Subcutaneous abdominal adipose tissue (tissue), 5 donors: ENCODE measurements around the gene MYO9A.
A peak's percentile ranks its signal among the peaks of the same experiment; 100 is the strongest.
"Not testable (repeated sequence)": the region's sequence is repeated elsewhere in the genome, so short reads cannot be mapped to it uniquely, and the experiment has no call there.

Experiments used
- H3K27ac ChIP-seq: one replicate; pipeline ENCODE4 v1.7.0; 2013; ENCODE audit warnings: low read depth, mild to moderate bottlenecking, inconsistent platforms, low read length, moderate library complexity
- H3K27me3 ChIP-seq, 5 donors: one replicate each; pipeline ENCODE4 v1.7.0; 2013; ENCODE audit warnings: low read length in 5 of 5, inconsistent platforms in 1 of 5; ENCODE audit not compliant: control insufficient read depth in 5 of 5, insufficient read depth in 4 of 5
- H3K36me3 ChIP-seq, 5 donors: one replicate each; pipeline ENCODE4 v1.7.0; 2013; ENCODE audit warnings: low read length in 5 of 5; ENCODE audit not compliant: control insufficient read depth in 5 of 5, insufficient read depth in 5 of 5
- H3K4me1 ChIP-seq, 5 donors: one replicate each; pipeline ENCODE4 v1.7.0; 2013; ENCODE audit warnings: low read length in 5 of 5, mild to moderate bottlenecking in 3 of 5, moderate library complexity in 1 of 5; ENCODE audit not compliant: control insufficient read depth in 5 of 5, insufficient read depth in 5 of 5
- H3K4me3 ChIP-seq, 5 donors: one replicate each; pipeline ENCODE4 v1.7.0; 2013; ENCODE audit warnings: low read length in 5 of 5, low read depth in 1 of 5
- H3K9ac ChIP-seq, 5 donors: one replicate each; pipeline ENCODE4 v1.7.0; 2013; ENCODE audit warnings: low read length in 5 of 5, mild to moderate bottlenecking in 4 of 5, moderate library complexity in 3 of 5
- H3K9me3 ChIP-seq, 5 donors: one replicate each; pipeline ENCODE4 v1.7.0; 2013; ENCODE audit warnings: low read length in 5 of 5; ENCODE audit not compliant: control insufficient read depth in 5 of 5
- donor health status: healthy.
- donor health status: healthy.
- donor health status: healthy.
- donor health status: healthy.
- donor health status: healthy.

MYO9A gene

DNA sequence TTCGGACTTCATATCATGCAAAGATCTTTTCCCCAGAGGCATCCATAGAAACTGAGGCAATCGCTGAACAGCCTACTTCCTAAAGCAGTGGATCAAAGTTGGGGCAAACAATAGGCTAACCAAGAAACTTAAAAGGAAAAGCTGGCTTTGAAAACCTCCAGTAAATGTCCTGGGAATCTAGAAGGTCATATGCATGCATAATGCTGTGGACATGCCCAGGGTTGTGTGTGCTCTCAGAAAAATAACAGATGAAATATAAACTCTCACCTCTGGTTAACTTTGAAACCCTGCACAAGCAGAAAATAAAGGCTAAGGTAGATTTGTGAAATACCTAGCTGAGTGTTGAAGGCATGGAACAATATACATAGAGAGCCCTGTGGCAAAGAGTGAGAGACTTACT lies 96.3 kb downstream of the MYO9A start:
- Histone ChIP-seq H3K9me3 (no peaks in the 10 kb centered on the region), H3K4me1 (peaks cover 0 to 4% (median 0%) of the 10 kb centered on the region in 5 donors), H3K27ac (no peak overlapping the region), H3K9ac (peak overlapping the region in 1 of 5 donors; percentile 14), H3K4me3 (no peak overlapping the region), H3K36me3 (peaks cover 0 to 16% (median 5%) of the 10 kb centered on the region in 5 donors), H3K27me3 (no peaks in the 10 kb centered on the region)

DNA sequence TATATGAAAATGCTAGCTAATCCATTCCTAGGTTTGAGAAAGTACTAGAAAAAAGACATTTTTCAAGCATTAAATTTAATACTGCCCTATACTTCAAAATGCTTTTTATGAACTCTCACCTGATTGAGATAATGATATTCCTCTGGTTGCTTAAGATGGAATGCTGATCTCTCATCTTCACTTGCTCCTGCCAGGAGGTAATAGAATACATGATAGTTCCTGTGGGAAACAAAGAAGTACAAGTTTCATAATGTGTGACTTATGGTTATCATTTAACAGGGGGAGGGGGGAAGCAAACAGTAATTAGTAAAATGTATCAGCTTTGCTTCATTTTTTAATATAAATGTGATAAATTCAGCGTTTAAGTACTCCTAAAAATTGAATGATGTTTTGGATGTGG lies 97.2 kb downstream of the MYO9A start:
- no peaks in the 10 kb centered on the region for H3K27me3 ChIP-seq
- peaks cover 0 to 4% (median 0%) of the 10 kb centered on the region in 5 donors for H3K4me1 ChIP-seq
- H3K9me3 ChIP-seq, result no peaks in the 10 kb centered on the region
- H3K27ac ChIP-seq, result no peak overlapping the region
- no peak overlapping the region for H3K4me3 ChIP-seq
- peaks cover 0 to 18% (median 5%) of the 10 kb centered on the region in 5 donors for H3K36me3 ChIP-seq
- no peak overlapping the region for H3K9ac ChIP-seq

DNA sequence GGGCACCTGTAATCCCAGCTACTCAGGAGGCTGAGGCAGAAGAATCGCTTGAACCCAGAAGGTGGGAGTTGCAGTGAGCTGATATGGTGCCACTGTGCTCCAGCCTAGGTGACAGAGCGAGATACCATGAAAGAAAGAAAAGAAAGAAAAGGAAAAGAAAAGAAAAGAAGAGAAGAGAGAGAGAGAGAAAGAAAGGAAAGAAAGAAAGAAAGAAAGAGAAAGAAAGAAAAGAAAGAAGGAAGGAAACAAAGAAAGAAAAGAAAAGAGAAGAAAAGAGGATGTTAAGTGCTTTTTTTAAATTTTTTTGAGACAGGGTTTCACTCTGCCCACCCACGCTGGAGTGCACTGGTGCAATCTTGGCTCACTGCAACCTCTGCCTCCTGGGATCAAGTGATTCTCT lies 103.4 kb downstream of the MYO9A start:
- H3K4me3 ChIP-seq, H3K9ac ChIP-seq, H3K9me3 ChIP-seq, H3K27ac ChIP-seq, H3K27me3 ChIP-seq, H3K4me1 ChIP-seq: not testable (repeated sequence)
- H3K36me3 ChIP-seq, result peaks cover 3 to 16% (median 5%) of the 10 kb centered on the region in 5 donors

DNA sequence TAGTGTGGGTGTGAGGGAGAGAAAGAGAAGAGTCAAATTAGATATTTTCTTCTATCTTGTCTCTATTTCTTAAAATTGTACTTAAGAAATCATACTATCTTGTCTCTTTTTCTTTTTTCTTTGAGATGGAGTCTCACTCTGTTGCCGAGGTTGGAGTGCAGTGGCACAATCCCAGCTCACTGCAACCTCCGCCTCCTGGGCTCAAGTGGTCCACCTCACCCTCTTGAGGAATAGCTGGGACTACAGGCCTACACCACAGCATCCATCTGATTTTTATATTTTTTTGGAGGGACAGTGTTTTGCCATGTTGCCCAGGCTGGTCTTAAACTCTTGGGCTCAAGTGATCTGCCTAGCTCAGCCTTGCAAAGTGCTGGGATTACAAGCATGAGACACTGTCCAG lies 104.2 kb downstream of the MYO9A start:
- no peaks in the 10 kb centered on the region for H3K9me3 ChIP-seq
- no peaks in the 10 kb centered on the region for H3K27me3 ChIP-seq
- no peak overlapping the region for H3K4me3 ChIP-seq
- no peak overlapping the region for H3K27ac ChIP-seq
- no peak overlapping the region for H3K9ac ChIP-seq
- H3K36me3 ChIP-seq, result peaks cover 3 to 14% (median 8%) of the 10 kb centered on the region in 5 donors
- H3K4me1 ChIP-seq, result no peaks in the 10 kb centered on the region

DNA sequence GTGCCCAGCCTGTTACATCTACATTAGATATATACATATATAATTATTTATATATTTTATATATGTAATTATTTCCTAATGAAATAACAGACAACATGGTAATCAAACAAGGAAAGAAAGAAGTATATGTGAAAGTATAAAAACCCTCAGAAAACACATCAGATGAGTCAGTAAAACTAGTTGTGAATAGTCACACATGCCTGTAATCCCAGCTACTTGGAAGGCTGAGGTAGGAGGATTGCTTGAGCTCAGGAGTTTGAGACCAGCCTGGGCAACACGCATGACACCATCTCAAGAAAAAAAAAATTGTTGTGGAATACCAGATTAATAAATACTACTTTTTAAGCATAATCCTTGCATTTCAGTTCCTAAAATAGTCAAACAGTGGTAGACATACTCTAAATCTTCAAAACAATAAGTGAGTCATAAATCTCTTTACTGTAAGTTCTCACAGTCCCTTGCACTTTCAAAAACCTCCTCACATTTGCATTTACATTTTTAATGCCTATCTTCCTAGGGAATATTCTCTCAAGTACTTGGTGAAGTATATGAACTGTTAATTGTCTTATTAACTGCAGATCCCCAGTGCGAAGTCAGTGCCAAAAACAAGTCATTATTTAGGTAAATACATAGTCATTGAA lies 106.5 kb downstream of the MYO9A start:
- H3K27ac ChIP-seq, result no peak overlapping the region
- no peak overlapping the region for H3K4me3 ChIP-seq
- H3K27me3 ChIP-seq, result no peaks in the 10 kb centered on the region
- no peaks in the 10 kb centered on the region for H3K9me3 ChIP-seq
- no peaks in the 10 kb centered on the region for H3K4me1 ChIP-seq
- peaks cover 11 to 21% (median 18%) of the 10 kb centered on the region in 5 donors for H3K36me3 ChIP-seq
- H3K9ac ChIP-seq, result no peak overlapping the region

DNA sequence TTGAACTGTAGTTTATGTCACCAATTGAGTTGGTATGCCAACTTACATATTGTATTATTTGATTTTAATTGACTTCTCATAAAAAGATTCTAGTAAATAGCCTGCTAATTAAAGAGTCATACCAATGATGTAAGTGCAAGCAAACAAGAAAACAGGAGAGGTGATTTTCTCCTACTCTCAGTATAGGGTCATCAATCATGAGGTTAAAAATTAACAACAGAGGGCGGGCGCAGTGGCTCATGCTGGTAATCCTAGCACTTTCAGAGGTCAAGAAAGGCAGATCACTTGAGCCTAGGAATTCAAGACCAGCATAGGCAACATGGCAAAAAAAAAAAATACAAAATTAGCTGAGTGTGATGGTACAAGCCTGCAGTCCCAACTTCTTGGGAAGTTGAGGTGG lies 108.7 kb downstream of the MYO9A start:
- H3K9ac ChIP-seq, result no peak overlapping the region
- H3K4me3 ChIP-seq, result no peak overlapping the region
- no peaks in the 10 kb centered on the region for H3K4me1 ChIP-seq
- peaks cover 17 to 23% (median 22%) of the 10 kb centered on the region in 5 donors for H3K36me3 ChIP-seq
- H3K27ac ChIP-seq, result no peak overlapping the region
- H3K9me3 ChIP-seq, result no peaks in the 10 kb centered on the region
- no peaks in the 10 kb centered on the region for H3K27me3 ChIP-seq

DNA sequence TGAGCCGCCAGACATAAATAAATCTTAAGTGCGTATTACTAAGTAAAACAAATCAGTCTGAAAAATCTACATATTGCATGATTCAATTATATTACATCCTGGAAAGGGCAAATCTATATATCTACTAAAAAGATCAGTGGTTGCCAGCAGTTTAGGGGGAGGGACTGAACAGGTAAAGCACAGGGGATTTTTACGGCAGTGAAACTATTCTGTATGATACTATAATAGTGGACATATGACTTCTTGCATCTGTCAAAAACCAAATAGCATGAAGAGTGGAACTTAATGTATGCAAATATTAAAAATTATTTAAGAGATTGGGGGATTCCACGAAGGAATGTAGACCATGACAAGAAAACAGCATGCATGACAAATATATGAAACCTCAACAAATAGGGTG lies 111.6 kb downstream of the MYO9A start:
- H3K36me3 ChIP-seq, result peaks cover 19 to 23% (median 23%) of the 10 kb centered on the region in 5 donors
- H3K9me3 ChIP-seq, result no peaks in the 10 kb centered on the region
- H3K27me3 ChIP-seq, result no peaks in the 10 kb centered on the region
- no peak overlapping the region for H3K27ac ChIP-seq
- H3K4me1 ChIP-seq, result no peaks in the 10 kb centered on the region
- no peak overlapping the region for H3K9ac ChIP-seq
- no peak overlapping the region for H3K4me3 ChIP-seq

DNA sequence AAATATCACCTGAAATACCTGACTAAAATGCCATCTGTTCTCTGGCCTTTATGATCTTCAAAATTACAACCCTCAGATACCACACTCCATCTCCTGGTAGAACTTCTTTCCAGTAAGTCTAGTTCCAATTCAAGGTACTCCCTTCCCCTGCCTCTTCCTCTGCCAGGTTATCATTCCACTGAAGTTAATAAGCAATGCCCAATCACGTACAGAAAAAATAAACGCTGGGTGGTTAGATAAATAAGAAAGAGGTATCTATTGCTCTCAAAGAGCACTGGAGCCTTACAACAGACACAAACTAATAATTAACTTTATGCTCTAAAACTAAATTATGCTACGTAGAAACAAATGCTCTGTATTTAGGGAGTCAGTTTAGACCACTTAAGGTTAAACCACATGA lies 112.5 kb downstream of the MYO9A start:
- Histone ChIP-seq H3K36me3 (peaks cover 19 to 23% (median 23%) of the 10 kb centered on the region in 5 donors), H3K4me3 (no peak overlapping the region), H3K9me3 (no peaks in the 10 kb centered on the region), H3K27ac (no peak overlapping the region), H3K9ac (no peak overlapping the region), H3K27me3 (no peaks in the 10 kb centered on the region), H3K4me1 (no peaks in the 10 kb centered on the region)

DNA sequence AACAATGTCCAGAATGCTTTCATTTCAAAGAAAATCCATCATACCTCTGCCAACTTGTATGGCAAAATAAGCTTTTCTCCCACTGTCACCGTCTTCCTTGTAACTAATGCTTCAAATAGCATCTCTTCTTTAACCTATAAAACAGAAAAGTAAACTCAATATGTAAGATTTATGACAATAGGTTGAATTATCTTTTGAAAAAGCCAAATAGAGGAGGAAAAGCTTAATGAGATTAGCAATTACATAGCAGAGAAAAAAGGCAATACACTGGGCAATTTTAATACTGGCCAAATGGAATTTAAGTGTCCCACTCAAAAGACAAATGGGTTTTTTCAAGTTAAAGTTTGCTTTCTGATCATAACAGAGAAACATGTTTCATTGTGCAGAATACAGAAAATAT lies 118.1 kb downstream of the MYO9A start:
- Histone ChIP-seq H3K27me3 (no peaks in the 10 kb centered on the region), H3K9me3 (no peaks in the 10 kb centered on the region), H3K4me3 (no peak overlapping the region), H3K9ac (no peak overlapping the region), H3K36me3 (peaks cover 6 to 19% (median 9%) of the 10 kb centered on the region in 5 donors), H3K4me1 (no peaks in the 10 kb centered on the region), H3K27ac (no peak overlapping the region)

DNA sequence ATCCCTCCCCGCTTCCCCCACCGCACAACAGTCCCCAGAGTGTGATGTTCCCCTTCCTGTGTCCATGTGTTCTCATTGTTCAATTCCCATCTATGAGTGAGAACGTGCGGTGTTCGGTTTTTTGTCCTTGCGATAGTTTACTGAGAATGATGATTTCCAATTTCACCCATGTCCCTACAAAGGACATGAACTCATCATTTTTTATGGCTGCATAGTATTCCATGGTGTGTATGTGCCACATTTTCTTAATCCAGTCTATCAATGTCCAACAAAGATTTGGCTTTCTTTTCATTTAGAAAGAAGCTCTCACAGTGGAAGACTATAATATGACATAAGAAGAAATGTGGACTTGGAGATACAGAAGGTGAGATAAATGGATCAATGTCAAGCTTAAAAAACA lies 119.2 kb downstream of the MYO9A start:
- not testable (repeated sequence) for H3K27ac ChIP-seq, H3K27me3 ChIP-seq, H3K9me3 ChIP-seq, H3K4me1 ChIP-seq, H3K9ac ChIP-seq, H3K4me3 ChIP-seq
- peaks cover 6 to 19% (median 9%) of the 10 kb centered on the region in 5 donors for H3K36me3 ChIP-seq
